Measurements from ENCODE around the gene STK24. TPM values are rescaled to one million over a fixed set of nuclear protein-coding genes. Genes with fewer than 3 reads are reported as not detected.
A peak's percentile ranks its signal among the peaks of the same experiment; 100 is the strongest.

Gene STK24
- total RNA-seq, 2 donors from 2014 or later = 35.0 to 56.7 TPM

- no peak for DNase-seq
- TF ChIP-seq POLR2A (IDR thresholded peaks at IDR 0.05) (no peak), CTCF (IDR thresholded peaks at IDR 0.05) (no peak)
- H3K9me3 ChIP-seq = no peaks in the 10 kb centered on the region
- intact Hi-C loops (cut with DNase I) = loop anchor here (10.0 kb wide), 1 partner anchor 262 kb away; the partner anchor contains the start of gene FARP1
- H3K36me3 ChIP-seq (replicated peaks in 1 of 2; ENCODE audit: insufficient read depth in 1 of 2, low read depth in 2 of 2) = peaks cover 0 to 6% of the 10 kb centered on the region in 2 donors
- no peak overlapping the region for H3K4me3 ChIP-seq
- no peaks in the 10 kb centered on the region for H3K27me3 ChIP-seq
- ATAC-seq = no peak
- 85 to 92% methylated on average over 9 of the region's 9 CpGs for WGBS, 2 donors
- H3K27ac ChIP-seq = peak overlapping the region in 3 of 4 donors; percentile 39 to 66 (median 58)
- peaks cover 30% of the 10 kb centered on the region for H3K4me1 ChIP-seq
Measured at GRCh38 chr13:98406971-98407370, 169.9 kb downstream of the STK24 start.

GRCh38 chr13:98406427-98406826 lies 170.5 kb downstream of the STK24 start:
- Histone ChIP-seq H3K36me3 (replicated peaks in 1 of 2; ENCODE audit: insufficient read depth in 1 of 2, low read depth in 2 of 2) (peaks cover 0 to under 1% of the 10 kb centered on the region in 2 donors), H3K27ac (peak overlapping the region in 3 of 4 donors; percentile 39 to 66 (median 58)), H3K9me3 (no peaks in the 10 kb centered on the region), H3K4me3 (no peak overlapping the region), H3K27me3 (no peaks in the 10 kb centered on the region), H3K4me1 (peaks cover 30% of the 10 kb centered on the region)
- ATAC-seq (no peak), DNase-seq (peak in 2 of 4 donors; percentile 17 to 45)
- WGBS, 2 donors = 52 to 56% methylated on average over 9 of the region's 9 CpGs
- intact Hi-C loops (cut with DNase I) = loop anchor here (10.0 kb wide), 1 partner anchor 262 kb away; the partner anchor contains the start of gene FARP1
- peak in 1 of 7 experiments; percentile 4 for TF ChIP-seq CTCF (IDR thresholded peaks at IDR 0.05)
- no peak for TF ChIP-seq POLR2A (IDR thresholded peaks at IDR 0.05)

- no peaks in the 10 kb centered on the region for H3K36me3 ChIP-seq (replicated peaks in 1 of 2; ENCODE audit: insufficient read depth in 1 of 2, low read depth in 2 of 2)
- WGBS, 2 donors = 10 to 19% methylated on average over 8 of the region's 8 CpGs
- TF ChIP-seq CTCF (IDR thresholded peaks at IDR 0.05) (no peak), POLR2A (IDR thresholded peaks at IDR 0.05) (no peak)
Measured at GRCh38 chr13:98405690-98406344, 171.1 kb downstream of the STK24 start.

GRCh38 chr13:98405107-98405571 lies 171.8 kb downstream of the STK24 start:
- H3K4me1 ChIP-seq = peaks cover 26% of the 10 kb centered on the region
- H3K27me3 ChIP-seq = no peaks in the 10 kb centered on the region
- no peak for ATAC-seq
- peak in 3 of 4 donors; percentile 37 to 51 (median 41) for DNase-seq
- peak overlapping the region; percentile 25 to 66 (median 48) for H3K27ac ChIP-seq
- TF ChIP-seq CTCF (IDR thresholded peaks at IDR 0.05) (peak in 4 of 7 experiments; percentile 17 to 30 (median 26)), POLR2A (IDR thresholded peaks at IDR 0.05) (no peak)
- H3K4me3 ChIP-seq = no peak overlapping the region
- intact Hi-C loops (cut with DNase I) = loop anchor here (10.0 kb wide), 1 partner anchor 260 kb away; the partner anchor contains the start of gene FARP1
- no peaks in the 10 kb centered on the region for H3K36me3 ChIP-seq (replicated peaks in 1 of 2; ENCODE audit: insufficient read depth in 1 of 2, low read depth in 2 of 2)
- 40 to 42% methylated on average over 7 of the region's 7 CpGs for WGBS, 2 donors
- no peaks in the 10 kb centered on the region for H3K9me3 ChIP-seq

More at GRCh38 chr13:98405690-98406344, 171.1 kb downstream of the STK24 start:
- DNase-seq (peak in 1 of 4 donors; percentile 42), ATAC-seq (peak; percentile 57)
- intact Hi-C loops (cut with DNase I) = loop anchor here (10.0 kb wide), 1 partner anchor 261 kb away; the partner anchor contains the start of gene FARP1
- H3K4me3 ChIP-seq = no peak overlapping the region
- H3K27me3 ChIP-seq = no peaks in the 10 kb centered on the region
- H3K4me1 ChIP-seq = peaks cover 26% of the 10 kb centered on the region
- peak overlapping the region; percentile 5 to 66 (median 48) for H3K27ac ChIP-seq
- H3K9me3 ChIP-seq = no peaks in the 10 kb centered on the region
